ENCODE results near the gene UQCRHL.

The UQCRHL gene

GRCh38 chr1:15796086-15796462 lies 11.4 kb downstream of the UQCRHL start:
- DNase-seq, result no peak

DNA sequence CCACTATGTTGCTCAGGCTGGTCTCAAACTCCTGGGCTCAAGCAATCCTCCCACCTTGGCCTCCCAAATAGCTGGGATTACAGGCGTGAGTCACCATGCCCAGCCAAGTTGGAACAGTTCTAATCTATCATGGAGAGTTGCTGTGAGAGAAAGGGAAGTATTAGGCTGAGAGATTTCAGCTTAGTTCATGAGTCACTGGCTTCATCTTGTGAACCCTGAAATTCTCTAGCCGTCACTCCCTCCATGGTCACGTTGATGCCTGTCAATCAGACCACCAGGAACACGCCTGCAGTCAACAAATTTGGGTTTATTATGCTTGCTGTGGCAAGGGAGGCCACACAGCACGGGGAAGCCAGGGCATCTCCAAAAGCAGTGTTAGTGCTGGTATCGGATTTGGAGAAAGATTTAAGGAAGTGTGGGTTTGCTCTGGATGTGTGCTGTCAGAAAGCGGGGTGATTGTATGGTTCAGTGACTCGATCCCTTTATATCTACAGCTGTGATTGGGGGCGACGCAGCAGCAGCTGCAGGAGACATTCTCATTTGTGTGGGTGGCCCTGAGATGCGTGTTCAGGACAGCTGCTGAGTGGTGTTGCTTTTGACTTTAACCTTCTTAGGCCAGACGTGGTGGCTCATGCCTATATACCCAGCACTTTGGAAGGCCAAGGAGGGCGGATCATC lies 18.7 kb downstream of the UQCRHL start:
- DNase-seq, result no peak

GRCh38 chr1:15786581-15786980 lies 20.9 kb downstream of the UQCRHL start:
- DNase-seq, result no peak

GRCh38 chr1:15785683-15786082 lies 21.8 kb downstream of the UQCRHL start:
- no peak for DNase-seq

DNA sequence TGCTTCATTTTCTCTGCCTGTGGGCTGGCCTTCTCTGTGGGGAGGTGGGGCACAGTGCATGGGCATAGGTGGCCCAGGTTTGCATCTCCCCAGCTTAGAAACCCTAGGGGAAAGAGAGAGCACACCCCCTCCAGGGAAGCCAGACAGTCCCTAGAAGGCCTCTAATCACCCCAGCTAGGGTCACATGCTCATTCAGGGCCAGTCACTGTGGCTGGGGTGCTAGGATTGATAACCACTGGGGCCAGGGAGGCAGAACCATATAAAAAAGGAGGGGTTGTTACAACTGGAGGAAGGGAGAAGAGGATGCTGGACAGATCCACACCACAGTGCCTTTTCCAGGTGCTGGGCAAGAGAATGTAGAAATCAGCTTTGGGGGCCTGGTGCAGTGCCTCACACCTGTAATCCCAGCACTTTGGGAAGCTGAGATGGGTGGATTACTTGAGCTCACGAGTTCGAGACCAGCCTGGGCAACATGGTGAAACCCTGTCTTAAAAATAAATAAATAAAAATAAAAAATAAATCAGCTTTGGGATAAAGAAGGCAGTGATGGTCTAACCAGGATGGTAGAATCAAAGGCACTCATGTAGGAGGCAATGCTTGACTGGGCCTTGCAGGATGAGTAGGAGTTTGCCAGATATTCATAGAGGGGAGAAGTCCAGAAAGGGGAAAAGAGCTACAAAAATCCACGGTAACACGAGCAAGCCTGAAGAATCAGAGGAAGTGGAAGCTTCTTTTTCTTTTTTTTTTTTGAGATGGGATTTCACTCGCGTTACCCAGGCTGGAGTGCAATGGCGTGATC lies 29.3 kb downstream of the UQCRHL start:
- DNase-seq, result no peak

DNA sequence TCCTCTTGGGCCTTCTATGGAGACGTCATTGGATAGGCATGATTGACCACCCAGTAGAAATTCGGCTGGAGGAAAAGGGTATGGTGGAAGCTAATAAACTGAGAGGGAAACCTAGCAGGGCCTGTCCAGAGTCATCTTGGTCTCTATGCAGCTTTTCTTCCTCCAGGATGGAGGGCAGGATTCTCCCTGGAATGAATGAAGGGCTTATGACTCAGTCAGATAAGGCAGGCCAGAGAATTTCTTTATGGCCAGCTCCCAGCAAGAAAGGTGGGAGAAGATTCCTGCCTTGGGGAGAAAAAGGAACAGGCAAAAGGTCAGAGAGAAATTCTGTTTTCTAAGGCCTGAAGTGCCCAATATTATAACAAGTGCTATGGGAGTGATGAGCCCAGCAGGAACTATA lies 31.7 kb downstream of the UQCRHL start:
- no peak for DNase-seq

DNA sequence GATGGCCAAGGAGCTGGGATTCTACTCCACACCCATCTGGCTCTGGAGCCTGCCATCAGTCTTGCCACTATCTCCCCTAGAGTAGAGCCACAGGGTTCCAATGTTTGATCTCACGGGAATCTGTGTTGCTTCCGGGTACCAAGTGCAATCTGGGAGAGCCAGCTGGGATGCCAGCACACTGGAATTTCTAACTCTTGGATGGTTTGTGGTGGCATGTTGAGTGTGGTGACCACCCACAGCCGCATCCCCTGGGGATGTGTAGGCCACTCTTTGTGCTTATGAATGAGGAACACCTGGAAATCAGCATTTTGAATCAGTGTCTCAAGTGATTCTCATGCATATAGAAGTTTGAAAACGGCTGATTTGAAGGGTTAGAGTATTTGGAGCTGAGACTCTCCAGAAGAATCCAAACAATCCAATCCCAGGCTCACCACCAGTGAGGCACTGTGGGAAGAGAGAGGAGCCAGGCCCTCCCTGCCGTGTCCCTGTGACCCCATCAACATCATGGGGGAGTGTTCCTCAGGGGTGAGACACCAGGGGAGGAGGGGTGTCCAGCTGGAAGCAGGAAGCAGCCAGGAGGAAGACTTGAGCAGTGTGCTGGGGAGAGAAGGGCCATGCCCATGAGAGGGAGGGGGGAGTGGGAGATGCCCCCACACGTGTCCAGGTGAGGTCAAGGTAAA lies 35.5 kb downstream of the UQCRHL start:
- DNase-seq, result no peak

DNA sequence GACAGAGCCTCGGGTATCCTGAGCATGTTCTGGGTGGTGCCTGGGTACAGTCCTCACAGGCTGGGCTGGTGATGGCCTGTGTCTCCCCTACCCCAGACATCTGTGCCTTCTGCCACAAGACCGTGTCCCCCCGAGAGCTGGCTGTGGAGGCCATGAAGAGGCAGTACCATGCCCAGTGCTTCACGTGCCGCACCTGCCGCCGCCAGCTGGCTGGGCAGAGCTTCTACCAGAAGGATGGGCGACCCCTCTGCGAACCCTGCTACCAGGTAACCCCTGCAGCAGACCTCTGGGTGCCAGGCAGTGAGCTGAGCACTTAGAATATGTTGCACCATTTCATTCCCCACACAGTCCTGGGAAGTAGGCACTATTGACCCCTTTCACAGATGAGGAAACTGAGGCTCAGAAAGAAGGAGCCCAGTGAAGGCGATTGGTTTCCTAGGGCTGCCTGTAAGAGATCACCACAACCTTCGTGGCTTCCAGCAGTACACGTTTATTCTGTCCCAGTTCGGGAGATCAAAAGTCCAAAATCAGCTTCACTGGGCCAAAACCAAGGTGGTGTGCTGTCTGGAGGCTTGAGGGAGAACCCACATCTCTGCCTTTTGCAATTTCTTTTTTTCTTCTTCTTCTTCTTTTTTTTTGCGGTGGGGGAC lies 37.0 kb downstream of the UQCRHL start:
- DNase-seq, result no peak

DNA sequence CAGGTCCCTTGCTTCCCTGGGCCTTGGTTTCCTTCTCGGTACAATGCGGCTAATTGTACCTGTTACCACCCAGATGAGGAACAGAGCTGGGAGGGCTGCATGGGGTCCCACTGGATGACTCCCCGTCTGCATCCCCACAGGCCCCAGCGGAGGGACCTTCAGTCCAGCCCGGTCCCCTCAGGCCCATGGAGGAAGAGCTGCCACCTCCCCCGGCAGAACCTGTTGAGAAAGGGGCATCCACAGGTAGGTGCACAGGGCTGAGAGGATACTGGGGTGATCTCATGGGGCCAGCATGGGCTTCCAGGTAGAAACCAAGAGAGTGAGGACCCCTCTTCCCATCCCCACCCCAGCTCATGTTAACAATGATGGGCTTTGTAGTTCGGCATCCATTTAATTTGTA lies 39.1 kb downstream of the UQCRHL start:
- no peak for DNase-seq

DNA sequence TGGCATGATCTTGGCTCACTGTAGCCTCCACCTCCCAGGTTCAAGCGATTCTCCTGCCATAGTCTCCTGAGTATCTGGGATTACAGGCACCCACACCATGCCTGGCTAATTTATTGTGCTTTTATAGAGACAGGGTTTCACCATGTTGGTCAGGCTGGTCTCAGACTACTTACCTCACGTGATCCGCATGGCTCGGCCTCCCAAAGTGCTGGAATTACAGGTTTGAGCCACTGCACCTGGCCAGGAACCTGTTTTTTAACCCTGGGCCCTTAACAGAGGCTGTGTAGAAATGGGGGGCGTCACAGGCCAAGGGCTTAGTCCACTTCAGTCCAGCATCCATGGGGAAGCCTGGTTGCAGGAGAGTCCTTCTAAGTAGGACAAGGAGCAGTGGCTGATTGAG lies 39.5 kb downstream of the UQCRHL start:
- no peak for DNase-seq

DNA sequence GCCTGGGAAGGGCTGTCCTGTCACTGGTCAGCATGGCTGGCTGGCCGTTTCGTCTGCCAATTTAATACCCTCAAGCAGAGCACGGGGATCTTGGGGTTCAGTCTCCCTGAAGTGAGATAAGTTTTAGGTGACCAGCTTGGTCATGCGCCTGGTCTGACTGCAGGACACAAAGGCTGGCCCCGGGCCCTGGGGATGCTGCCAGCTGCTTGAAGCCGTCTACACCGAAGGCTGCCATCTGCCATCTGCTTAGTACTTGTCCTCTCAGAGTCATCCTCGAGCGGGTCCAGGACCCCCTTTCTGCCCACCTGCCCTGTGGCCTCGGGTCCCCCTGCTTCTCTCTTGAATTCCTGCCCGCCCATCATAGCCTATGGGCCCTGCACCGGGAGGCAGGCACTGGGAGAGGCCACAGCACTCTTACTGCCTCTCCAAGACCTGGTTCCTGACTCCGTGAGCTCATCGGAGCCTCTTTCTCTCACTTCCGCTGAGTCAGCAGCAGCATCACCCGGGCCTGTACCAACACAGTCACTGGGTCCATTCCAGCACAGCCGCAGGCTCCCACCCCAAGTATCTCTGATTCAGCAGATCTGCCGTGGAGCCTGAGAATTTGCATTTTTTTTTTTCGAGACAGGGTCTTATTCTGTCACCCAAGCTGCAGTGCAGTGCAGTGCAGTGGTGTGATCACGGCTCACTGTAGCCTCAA lies 41.8 kb downstream of the UQCRHL start:
- no peak for DNase-seq

GRCh38 chr1:15764890-15765289 lies 42.6 kb downstream of the UQCRHL start:
- DNase-seq, result no peak

GRCh38 chr1:15764269-15764764 lies 43.1 kb downstream of the UQCRHL start:
- DNase-seq, result no peak

GRCh38 chr1:15762546-15762945 lies 44.9 kb downstream of the UQCRHL start:
- no peak for DNase-seq

GRCh38 chr1:15761366-15762128 lies 45.9 kb downstream of the UQCRHL start:
- no peak for DNase-seq

DNA sequence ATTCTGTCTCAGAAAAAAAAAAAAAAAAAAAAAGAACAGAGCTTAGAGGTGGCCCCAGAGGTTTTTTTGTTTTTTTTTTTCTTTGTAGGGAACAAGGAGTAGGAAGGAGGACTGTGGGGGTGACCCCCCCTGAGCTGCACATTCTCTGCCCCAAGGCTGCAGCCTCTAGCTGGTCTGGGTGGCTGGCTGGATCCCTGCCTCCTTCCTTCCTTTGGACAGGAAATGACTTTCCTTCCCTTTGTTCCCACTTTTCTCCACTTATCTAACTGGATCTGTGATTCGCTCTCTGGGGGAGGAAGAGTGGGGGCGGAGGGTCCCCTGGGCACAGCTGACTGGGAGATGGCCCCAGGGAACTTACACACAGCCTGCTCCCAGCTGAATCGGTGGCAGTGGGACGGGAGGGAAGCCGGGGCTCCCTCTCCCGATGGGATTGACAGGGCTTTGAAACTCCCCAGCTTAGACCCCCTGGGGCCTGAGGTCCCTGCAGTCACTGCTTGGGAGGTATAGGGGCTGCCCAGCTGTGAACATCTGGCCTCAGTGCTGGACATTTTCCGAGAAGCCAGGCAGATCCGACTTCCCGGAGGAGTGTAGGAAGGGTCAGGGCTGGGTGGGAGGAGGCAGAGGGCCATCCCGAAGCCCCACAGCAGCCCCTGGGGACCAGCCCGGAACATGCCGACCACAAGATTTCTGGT lies 46.8 kb downstream of the UQCRHL start:
- DNase-seq, result no peak

DNA sequence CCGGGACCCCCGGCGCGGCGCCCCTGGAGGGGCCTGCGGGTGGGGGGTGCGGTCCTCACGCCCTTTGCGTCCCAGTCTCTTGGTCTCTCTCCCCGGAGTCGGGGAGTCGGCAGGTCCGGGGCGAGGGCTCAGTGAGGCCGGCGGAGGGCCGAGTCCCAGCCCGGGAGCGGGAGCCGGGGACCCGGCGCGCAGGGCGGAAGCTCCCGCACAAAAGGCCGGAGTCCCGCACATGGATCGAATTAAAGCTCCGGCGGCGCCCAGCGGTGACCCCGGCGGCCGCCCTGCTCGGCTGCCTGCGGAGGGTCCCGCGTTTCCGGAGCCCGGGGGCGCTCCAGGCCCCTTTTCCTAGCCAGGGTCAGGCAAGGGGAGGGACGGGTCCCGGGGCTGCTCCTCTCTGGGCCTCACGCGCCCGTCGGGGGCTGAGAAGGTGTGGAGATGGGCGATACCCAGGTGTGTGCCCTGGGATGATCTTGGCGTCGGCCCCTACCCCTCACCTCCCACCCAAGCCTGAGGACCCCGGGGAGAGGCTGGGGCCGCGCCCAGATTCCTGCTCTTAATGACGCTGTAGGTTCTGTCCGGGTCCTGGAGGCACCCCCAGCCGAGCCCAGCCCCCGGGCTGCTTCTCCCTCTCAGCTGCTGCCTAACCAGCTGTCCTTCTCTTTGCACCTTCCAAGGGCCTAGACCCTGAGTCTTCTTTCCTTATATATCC lies 48.3 kb downstream of the UQCRHL start:
- DNase-seq, result no peak

GRCh38 chr1:15758343-15758931 lies 49.0 kb downstream of the UQCRHL start, which contains the start of gene FBLIM1:
FBLIM1 (plus strand) TSS chr1:15758795; CDS start chr1:15764984, 6,189 bp downstream.
- DNase-seq, result peak; percentile 19

DNA sequence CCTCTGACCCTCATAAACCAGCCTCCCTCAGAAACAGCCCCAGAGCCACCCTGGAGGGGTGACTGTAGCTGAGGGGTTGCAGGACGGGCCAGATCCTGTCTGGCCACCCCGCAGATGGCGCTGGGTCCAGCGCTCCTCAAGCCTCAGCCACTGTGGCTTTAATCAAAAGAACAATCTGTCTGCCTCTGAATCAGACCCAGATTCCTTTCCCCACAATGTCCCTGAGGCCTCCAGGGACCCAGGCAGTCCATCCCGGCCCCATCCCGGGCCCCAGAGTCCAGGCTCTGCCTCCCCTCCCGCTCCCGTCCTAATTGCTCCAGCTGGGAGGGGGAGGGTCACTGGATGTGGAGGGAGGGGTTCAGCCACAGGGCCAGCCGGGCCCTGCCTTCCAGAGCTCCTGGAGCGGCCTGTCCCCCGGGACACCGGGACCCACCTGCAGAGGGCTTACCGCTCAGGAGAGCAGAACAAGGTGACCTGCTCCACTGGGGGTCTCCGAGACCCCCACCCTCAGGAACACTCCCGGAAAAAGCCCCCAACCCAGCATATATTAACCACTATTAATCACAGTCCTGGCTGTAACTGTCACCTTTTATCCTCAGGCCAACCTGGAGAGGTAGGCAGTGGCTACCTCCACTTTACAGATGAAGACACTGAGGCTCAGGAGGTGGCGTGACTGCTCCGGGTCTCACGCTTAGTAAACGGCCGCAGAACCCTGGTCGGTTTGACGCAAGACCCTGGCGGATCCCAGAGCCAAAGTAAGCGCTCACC lies 49.7 kb downstream of the UQCRHL start:
- DNase-seq, result no peak

Data from NCI-H345 (cell line).